Ovary (tissue), 3 donors: ENCODE measurements around the gene S100A6.

ENCODE experiments used
- POLR2A ChIP-seq: fragments of 450-650 bp; IDR thresholded peaks from one replicate; pipeline ENCODE4 v1.6.1; 2017; ENCODE audit warnings: antibody characterized with exemption, mild to moderate bottlenecking, moderate library complexity
- TF ChIP-seq, protein P1 (sequence below), 3 donors: fragments of 450-650 bp in 2 of 3; fragments of 200-600 bp in 1 of 3; IDR thresholded peaks; one replicate each; pipeline versions ENCODE4 v1.5.1 to v1.8.0; 2016 to 2022; ENCODE audit warnings: antibody characterized with exemption in 3 of 3, mild to moderate bottlenecking in 1 of 3
- donor health status: DM: no; HTN: no; CAD: no.

DNA sequence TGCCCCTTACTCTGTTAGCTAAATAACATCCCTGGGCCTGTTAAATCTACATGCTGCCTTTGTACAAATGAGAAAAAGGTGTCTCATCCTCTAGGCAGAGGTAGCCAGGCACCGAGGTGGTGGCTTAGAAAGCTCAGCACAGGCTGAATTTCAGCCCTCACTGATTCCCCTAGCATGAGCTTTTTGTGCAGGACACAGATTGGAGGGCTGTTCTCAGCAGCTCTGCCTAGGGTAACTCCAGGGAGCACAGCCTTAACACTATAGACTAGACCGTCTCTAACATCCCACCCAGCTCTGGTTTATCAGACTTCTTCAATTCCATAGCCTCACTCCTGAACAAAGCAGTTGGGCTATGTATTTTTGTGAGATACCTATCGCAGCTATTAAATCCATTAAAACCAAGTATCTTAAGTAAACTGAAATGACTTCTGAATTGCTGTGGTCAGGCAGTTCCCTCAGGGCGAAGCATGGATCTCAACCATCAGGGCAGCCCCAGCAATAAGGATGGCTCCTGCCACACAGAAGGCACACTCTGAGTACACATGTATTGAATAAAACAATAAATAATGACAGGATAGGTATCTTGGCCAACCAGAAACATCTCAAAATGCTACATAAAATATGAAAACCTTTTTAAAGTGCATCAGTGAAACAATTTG, 14.8 kb downstream of the S100A6 start:
- TF ChIP-seq, protein P1, sequence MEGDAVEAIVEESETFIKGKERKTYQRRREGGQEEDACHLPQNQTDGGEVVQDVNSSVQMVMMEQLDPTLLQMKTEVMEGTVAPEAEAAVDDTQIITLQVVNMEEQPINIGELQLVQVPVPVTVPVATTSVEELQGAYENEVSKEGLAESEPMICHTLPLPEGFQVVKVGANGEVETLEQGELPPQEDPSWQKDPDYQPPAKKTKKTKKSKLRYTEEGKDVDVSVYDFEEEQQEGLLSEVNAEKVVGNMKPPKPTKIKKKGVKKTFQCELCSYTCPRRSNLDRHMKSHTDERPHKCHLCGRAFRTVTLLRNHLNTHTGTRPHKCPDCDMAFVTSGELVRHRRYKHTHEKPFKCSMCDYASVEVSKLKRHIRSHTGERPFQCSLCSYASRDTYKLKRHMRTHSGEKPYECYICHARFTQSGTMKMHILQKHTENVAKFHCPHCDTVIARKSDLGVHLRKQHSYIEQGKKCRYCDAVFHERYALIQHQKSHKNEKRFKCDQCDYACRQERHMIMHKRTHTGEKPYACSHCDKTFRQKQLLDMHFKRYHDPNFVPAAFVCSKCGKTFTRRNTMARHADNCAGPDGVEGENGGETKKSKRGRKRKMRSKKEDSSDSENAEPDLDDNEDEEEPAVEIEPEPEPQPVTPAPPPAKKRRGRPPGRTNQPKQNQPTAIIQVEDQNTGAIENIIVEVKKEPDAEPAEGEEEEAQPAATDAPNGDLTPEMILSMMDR (IDR thresholded peaks at IDR 0.05), result no peak
- no peak for TF ChIP-seq POLR2A
